ENCODE results near the gene ULK1. TPM values are rescaled to one million over a fixed set of nuclear protein-coding genes. Genes with fewer than 3 reads are reported as not detected.
"Not testable (repeated sequence)": the region's sequence is repeated elsewhere in the genome, so short reads cannot be mapped to it uniquely, and the experiment has no call there.

The ULK1 gene
- polyA plus RNA-seq, 1 donor from 2014 or later = 1.6 TPM

DNA sequence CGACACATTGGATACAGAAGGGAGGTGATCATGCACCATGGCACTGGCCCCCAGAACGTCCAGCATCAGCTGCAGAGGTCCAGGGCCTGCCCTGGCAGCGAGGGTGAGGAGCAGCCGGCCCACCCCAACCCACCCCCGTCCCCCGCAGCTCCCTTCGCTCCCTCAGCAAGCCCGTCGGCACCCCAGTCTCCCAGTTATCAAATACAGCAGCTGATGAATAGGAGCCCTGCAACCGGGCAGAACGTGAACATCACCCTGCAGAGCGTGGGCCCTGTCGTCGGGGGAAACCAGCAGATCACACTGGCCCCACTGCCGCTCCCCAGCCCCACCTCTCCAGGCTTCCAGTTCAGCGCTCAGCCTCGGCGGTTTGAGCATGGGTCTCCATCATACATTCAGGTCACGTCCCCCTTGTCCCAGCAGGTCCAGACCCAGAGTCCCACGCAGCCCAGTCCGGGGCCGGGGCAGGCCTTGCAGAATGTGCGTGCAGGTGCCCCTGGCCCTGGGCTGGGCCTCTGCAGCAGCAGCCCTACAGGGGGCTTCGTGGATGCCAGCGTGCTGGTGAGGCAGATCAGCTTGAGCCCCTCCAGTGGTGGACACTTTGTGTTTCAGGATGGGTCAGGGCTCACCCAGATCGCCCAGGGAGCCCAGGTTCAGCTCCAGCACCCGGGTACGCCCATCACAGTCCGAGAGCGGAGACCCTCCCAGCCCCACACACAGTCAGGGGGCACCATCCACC is 66.3 kb downstream of the ULK1 start:
- H3K4me3 Mint-ChIP-seq, H3K36me3 Mint-ChIP-seq, H3K27ac Mint-ChIP-seq, H3K9me3 Mint-ChIP-seq, H3K27me3 Mint-ChIP-seq: not testable (repeated sequence)
- H3K4me1 Mint-ChIP-seq = peaks cover 35 to 48% (median 38%) of the 10 kb centered on the region in 3 donors

DNA sequence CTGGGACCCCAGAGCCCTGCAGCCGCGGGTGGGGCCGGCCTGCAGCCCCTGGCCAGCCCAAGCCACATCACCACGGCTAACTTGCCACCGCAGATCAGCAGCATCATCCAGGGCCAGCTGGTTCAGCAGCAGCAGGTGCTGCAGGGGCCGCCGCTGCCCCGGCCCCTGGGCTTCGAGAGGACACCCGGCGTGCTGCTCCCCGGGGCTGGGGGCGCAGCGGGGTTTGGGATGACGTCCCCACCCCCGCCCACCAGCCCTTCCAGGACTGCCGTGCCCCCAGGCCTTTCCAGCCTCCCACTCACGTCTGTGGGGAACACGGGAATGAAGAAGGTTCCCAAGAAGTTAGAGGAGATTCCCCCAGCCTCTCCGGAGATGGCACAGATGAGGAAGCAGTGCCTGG is 66.9 kb downstream of the ULK1 start:
- not testable (repeated sequence) for H3K27me3 Mint-ChIP-seq, H3K9me3 Mint-ChIP-seq, H3K27ac Mint-ChIP-seq, H3K36me3 Mint-ChIP-seq, H3K4me3 Mint-ChIP-seq
- H3K4me1 Mint-ChIP-seq = peaks cover 30 to 42% (median 32%) of the 10 kb centered on the region in 3 donors

DNA sequence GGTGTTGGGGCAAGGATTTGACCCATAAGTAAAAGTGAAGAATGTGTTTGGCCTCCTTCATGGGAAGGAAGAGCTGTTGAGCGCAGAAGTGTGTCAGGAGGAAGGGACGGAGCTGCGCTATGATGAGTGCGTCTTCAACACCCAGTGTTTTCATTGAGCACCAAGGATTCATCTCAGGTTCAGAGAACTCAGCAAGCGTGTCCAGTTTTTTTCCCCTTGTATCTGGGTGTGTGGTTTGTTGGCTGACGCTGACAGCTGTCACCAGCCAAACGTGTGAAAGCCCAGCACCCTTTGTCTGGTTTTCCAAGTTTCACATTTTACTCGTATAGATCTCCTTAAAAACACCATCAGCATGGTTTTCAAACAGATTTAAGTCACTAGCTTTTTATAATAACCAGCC is 67.6 kb downstream of the ULK1 start:
- H3K36me3 Mint-ChIP-seq = no peaks in the 10 kb centered on the region
- H3K27me3 Mint-ChIP-seq = no peaks in the 10 kb centered on the region
- H3K4me1 Mint-ChIP-seq = peaks cover 27 to 39% (median 30%) of the 10 kb centered on the region in 3 donors
- H3K27ac Mint-ChIP-seq = no peak overlapping the region
- no peaks in the 10 kb centered on the region for H3K9me3 Mint-ChIP-seq
- H3K4me3 Mint-ChIP-seq = no peak overlapping the region

DNA sequence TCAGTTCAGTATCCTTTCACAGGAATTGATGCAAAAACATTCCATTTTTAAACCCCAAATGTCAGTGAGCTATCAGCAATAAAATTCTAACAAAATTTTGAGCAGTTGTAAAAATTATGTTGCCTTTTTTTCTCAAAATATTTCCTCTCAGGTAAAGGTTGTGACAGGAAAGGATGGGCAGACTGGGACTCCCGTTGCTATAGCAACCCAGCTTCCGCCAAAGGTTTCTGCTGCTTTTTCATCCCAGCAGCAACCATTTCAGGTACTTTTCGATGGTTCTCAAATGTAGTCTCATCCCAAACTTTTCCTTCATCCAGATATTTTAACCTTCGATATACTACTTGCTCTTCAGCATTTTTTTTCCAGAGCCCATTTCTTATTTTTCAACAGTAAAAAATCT is 69.0 kb downstream of the ULK1 start:
- Mint-ChIP-seq H3K36me3 (peaks cover 2% of the 10 kb centered on the region), H3K27me3 (no peaks in the 10 kb centered on the region), H3K9me3 (no peaks in the 10 kb centered on the region), H3K27ac (peak overlapping the region in 1 of 3 donors; percentile 78), H3K4me3 (no peak overlapping the region), H3K4me1 (peaks cover 25 to 39% (median 27%) of the 10 kb centered on the region in 3 donors)

DNA sequence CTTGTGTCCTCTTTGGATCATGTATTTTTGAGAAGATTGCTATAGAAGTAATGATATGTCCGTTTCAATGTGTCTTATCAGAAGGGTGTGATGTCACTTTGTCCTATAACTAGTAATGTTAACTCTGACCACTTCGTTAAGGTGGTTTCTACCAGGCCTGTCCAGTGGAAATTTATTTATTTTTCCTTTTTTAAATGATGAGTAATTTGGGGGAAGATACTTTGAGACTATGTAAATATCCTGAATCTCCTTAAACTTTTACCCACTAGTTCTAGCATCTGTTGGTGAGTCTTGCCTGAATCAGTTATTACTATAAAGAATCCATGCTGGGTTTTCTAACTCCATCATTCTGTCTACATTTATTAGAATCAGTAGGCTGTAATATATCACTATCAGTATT is 70.7 kb downstream of the ULK1 start:
- peaks cover 2% of the 10 kb centered on the region for H3K36me3 Mint-ChIP-seq
- H3K27ac Mint-ChIP-seq = peak overlapping the region in 1 of 3 donors; percentile 36
- no peak overlapping the region for H3K4me3 Mint-ChIP-seq
- no peaks in the 10 kb centered on the region for H3K9me3 Mint-ChIP-seq
- no peaks in the 10 kb centered on the region for H3K27me3 Mint-ChIP-seq
- H3K4me1 Mint-ChIP-seq = peaks cover 23 to 40% (median 36%) of the 10 kb centered on the region in 3 donors

DNA sequence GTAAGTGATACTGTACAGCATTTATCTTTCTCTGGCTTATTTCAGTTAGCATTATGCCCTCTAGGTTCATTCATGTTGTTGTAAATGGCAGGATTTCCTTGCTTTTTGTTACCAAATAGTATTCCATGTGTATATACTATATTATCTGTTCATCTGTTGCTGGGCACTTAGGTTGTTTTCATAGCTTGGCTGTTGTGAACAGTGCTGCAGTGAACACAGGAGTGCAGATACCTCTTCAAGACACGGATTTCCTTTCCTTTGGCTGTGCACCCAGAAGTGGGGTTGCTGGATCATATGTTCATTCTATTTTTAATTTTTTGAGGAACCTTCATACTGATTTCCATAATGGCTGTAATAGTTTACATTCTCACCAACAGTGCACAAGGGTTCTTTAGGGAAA is 76.8 kb downstream of the ULK1 start:
- peaks cover 5% of the 10 kb centered on the region for H3K36me3 Mint-ChIP-seq
- no peak overlapping the region for H3K4me3 Mint-ChIP-seq
- peaks cover 18 to 29% (median 25%) of the 10 kb centered on the region in 3 donors for H3K4me1 Mint-ChIP-seq
- no peaks in the 10 kb centered on the region for H3K27me3 Mint-ChIP-seq
- H3K9me3 Mint-ChIP-seq = no peaks in the 10 kb centered on the region
- no peak overlapping the region for H3K27ac Mint-ChIP-seq

Other genes with a start within 250 kb of the ULK1 start
- 24.2 TPM for gene SFSWAP, start 183.5 kb upstream of the ULK1 start, polyA plus RNA-seq
- 3.4 TPM for gene MMP17, start 66.2 kb upstream of the ULK1 start, polyA plus RNA-seq
- 45.5 TPM for gene PUS1, start 34.7 kb downstream of the ULK1 start, polyA plus RNA-seq
- gene EP400, start 55.3 kb downstream of the ULK1 start, polyA plus RNA-seq = 11.1 TPM
- 8.9 TPM for gene DDX51, start 249.7 kb downstream of the ULK1 start, polyA plus RNA-seq
- 31.2 TPM for gene NOC4L, start 249.8 kb downstream of the ULK1 start, polyA plus RNA-seq